Kasumi-1 (cell line): ENCODE data around the gene DNASE1.
"Not testable (repeated sequence)": the region's sequence is repeated elsewhere in the genome, so short reads cannot be mapped to it uniquely, and the experiment has no call there.

Experiments
- DNase-seq, 2 experiments: peaks; one replicate each; lab custom pipeline; 2025; lab: John Stamatoyannopoulos, UW

The DNASE1 gene

GRCh38 chr16:3654249-3654991, at the start of gene DNASE1:
DNASE1 (plus strand) TSS chr16:3654691; CDS start chr16:3655374, 683 bp downstream.
- DNase-seq, result peak; percentile 10 to 23

- DNase-seq, result no peak
These were observed 48.0 kb upstream of the DNASE1 start for GRCh38 chr16:3606441-3606840.

GRCh38 chr16:3607161-3607560, 47.3 kb upstream of the DNASE1 start:
- no peak for DNase-seq

- DNase-seq, result no peak
These were observed 46.9 kb upstream of the DNASE1 start for GRCh38 chr16:3607634-3608033.

- DNase-seq, result no peak
These were observed 46.4 kb upstream of the DNASE1 start for GRCh38 chr16:3608069-3608468.

- not testable (repeated sequence) for DNase-seq
These were observed 45.5 kb upstream of the DNASE1 start for GRCh38 chr16:3608976-3609375.

GRCh38 chr16:3609895-3610697, 44.4 kb upstream of the DNASE1 start:
- peak; percentile 1 to 21 for DNase-seq

GRCh38 chr16:3610698-3611145, 43.8 kb upstream of the DNASE1 start:
- no peak for DNase-seq

GRCh38 chr16:3611146-3611975, 43.1 kb upstream of the DNASE1 start, which contains the start of gene SLX4:
SLX4 (minus strand) TSS chr16:3611606; CDS start chr16:3608964, 2,642 bp downstream.
- peak; percentile 59 to 60 for DNase-seq

GRCh38 chr16:3612510-3613466, 41.7 kb upstream of the DNASE1 start:
- no peak for DNase-seq

- no peak for DNase-seq
These were observed 35.7 kb upstream of the DNASE1 start for GRCh38 chr16:3618769-3619141.

GRCh38 chr16:3623642-3624041, 30.8 kb upstream of the DNASE1 start:
- no peak for DNase-seq

- DNase-seq, result no peak
These were observed 29.2 kb upstream of the DNASE1 start for GRCh38 chr16:3625331-3625730.

- DNase-seq, result peak; percentile 64
These were observed 28.4 kb upstream of the DNASE1 start for GRCh38 chr16:3625911-3626732.

- peak; percentile 44 to 46 for DNase-seq
These were observed 17.0 kb upstream of the DNASE1 start for GRCh38 chr16:3637371-3637923.

GRCh38 chr16:3638916-3639644, 15.4 kb upstream of the DNASE1 start:
- no peak for DNase-seq

GRCh38 chr16:3640207-3640606, 14.3 kb upstream of the DNASE1 start:
- no peak for DNase-seq

- no peak for DNase-seq
These were observed 13.6 kb upstream of the DNASE1 start for GRCh38 chr16:3640632-3641501.
